ENCODE measurements around the gene ACTRT2. TPM values are rescaled to one million over a fixed set of nuclear protein-coding genes. Genes with fewer than 3 reads are reported as not detected.

ACTRT2 gene
- polyA plus RNA-seq, 1 of the 3 experiments (the other 2 are of a cell fraction), result not detected

DNA sequence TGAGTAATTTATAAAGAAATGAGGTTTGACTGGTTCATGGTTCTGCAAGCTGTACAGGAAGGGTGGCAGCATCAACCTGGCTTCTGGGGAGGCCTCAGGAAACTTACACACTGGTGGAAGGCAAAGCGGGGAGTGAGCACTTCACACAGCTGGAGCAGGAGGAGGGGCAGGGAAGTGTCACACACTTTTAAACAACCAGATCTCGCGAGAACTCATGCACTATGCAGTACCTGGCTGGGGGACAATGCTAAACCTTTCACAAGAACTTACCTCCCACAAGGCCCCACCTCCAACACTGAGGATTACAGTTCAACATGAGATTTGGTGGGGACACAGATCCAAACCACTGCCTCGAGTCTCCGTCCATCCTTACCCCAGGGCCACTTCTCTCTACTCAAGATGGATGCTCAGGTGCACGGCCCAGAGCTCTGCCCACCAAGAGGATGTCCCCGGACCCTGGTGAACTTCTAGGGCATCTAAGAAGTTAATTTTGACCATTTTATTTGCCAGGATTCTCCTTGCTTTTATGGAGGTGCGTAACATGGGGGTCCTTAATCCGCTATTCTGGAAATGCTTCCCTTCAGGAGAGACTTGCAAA lies 22.7 kb upstream of the ACTRT2 start:
- Histone ChIP-seq H3K9ac (no peak overlapping the region), H2AFZ (ENCODE audit: low read depth) (no peak overlapping the region), H3K9me3 (no peaks in the 10 kb centered on the region), H3F3A (replicated peaks; ENCODE audit: insufficient read depth) (no peaks in the 10 kb centered on the region), H3K4me1 (ENCODE audit: control insufficient read depth in 1 of 2, insufficient read depth in 2 of 2, low read depth in 1 of 2, low read length in 1 of 2) (no peaks in the 10 kb centered on the region), H3K36me3 (replicated peaks in 1 of 2; ENCODE audit: control insufficient read depth in 1 of 2, insufficient read depth in 2 of 2, low read length in 1 of 2) (no peaks in the 10 kb centered on the region), H3K27me3 (ENCODE audit: insufficient read depth) (no peaks in the 10 kb centered on the region), H3K4me3 (ENCODE audit: low read depth in 2 of 2, low read length in 1 of 2) (no peak overlapping the region), H3K9me2 (no peaks in the 10 kb centered on the region), H3K4me2 (no peak overlapping the region), H3K79me2 (ENCODE audit: insufficient read depth) (no peaks in the 10 kb centered on the region), H3K27ac (ENCODE audit: low read depth in 2 of 2, low read length in 1 of 2) (no peak overlapping the region), H4K20me1 (ENCODE audit: insufficient read depth) (no peaks in the 10 kb centered on the region)
- 0% methylated on average over 9 of the region's 9 CpGs for WGBS (ENCODE audit: low lambda C conversion rate)
- TF ChIP-seq SMC3 (IDR thresholded peaks at IDR 0.05; ENCODE audit: low read depth, low read length) (no peak), FOSL2 (IDR thresholded peaks at IDR 0.05; ENCODE audit: borderline replicate concordance, low read depth) (no peak), NRF1 (IDR thresholded peaks at IDR 0.05; ENCODE audit: low read depth, low read length) (no peak), FOXJ3 (CRISPR knock-in tag; IDR thresholded peaks at IDR 0.05) (no peak), POLR2AphosphoS5 (IDR thresholded peaks at IDR 0.05; ENCODE audit: low read depth, low read length) (no peak), MEF2A (IDR thresholded peaks at IDR 0.05; ENCODE audit: borderline replicate concordance, low read depth) (no peak), RXRA (IDR thresholded peaks at IDR 0.05; ENCODE audit: borderline replicate concordance, low read depth) (no peak), EP300 (IDR thresholded peaks at IDR 0.05; ENCODE audit: borderline replicate concordance in 1 of 2, low read depth in 1 of 2, low read length in 1 of 2) (no peak), TCF12 (IDR thresholded peaks at IDR 0.05) (no peak), CHD2 (IDR thresholded peaks at IDR 0.05; ENCODE audit: low read length, partially characterized antibody) (no peak), MXI1 (IDR thresholded peaks at IDR 0.05; ENCODE audit: low read depth, low read length) (no peak), RFX5 (IDR thresholded peaks at IDR 0.05; ENCODE audit: low read length) (no peak), NFIC (IDR thresholded peaks at IDR 0.05; ENCODE audit: borderline replicate concordance) (no peak), GATA2 (CRISPR knock-in tag; IDR thresholded peaks at IDR 0.05) (no peak)
- TF ChIP-seq, protein P1, sequence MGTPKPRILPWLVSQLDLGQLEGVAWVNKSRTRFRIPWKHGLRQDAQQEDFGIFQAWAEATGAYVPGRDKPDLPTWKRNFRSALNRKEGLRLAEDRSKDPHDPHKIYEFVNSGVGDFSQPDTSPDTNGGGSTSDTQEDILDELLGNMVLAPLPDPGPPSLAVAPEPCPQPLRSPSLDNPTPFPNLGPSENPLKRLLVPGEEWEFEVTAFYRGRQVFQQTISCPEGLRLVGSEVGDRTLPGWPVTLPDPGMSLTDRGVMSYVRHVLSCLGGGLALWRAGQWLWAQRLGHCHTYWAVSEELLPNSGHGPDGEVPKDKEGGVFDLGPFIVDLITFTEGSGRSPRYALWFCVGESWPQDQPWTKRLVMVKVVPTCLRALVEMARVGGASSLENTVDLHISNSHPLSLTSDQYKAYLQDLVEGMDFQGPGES (IDR thresholded peaks at IDR 0.05; ENCODE audit: low read depth, low read length), result no peak
- TF ChIP-seq, protein P2, sequence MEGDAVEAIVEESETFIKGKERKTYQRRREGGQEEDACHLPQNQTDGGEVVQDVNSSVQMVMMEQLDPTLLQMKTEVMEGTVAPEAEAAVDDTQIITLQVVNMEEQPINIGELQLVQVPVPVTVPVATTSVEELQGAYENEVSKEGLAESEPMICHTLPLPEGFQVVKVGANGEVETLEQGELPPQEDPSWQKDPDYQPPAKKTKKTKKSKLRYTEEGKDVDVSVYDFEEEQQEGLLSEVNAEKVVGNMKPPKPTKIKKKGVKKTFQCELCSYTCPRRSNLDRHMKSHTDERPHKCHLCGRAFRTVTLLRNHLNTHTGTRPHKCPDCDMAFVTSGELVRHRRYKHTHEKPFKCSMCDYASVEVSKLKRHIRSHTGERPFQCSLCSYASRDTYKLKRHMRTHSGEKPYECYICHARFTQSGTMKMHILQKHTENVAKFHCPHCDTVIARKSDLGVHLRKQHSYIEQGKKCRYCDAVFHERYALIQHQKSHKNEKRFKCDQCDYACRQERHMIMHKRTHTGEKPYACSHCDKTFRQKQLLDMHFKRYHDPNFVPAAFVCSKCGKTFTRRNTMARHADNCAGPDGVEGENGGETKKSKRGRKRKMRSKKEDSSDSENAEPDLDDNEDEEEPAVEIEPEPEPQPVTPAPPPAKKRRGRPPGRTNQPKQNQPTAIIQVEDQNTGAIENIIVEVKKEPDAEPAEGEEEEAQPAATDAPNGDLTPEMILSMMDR (IDR thresholded peaks at IDR 0.05), result no peak
- TF ChIP-seq, protein P3, sequence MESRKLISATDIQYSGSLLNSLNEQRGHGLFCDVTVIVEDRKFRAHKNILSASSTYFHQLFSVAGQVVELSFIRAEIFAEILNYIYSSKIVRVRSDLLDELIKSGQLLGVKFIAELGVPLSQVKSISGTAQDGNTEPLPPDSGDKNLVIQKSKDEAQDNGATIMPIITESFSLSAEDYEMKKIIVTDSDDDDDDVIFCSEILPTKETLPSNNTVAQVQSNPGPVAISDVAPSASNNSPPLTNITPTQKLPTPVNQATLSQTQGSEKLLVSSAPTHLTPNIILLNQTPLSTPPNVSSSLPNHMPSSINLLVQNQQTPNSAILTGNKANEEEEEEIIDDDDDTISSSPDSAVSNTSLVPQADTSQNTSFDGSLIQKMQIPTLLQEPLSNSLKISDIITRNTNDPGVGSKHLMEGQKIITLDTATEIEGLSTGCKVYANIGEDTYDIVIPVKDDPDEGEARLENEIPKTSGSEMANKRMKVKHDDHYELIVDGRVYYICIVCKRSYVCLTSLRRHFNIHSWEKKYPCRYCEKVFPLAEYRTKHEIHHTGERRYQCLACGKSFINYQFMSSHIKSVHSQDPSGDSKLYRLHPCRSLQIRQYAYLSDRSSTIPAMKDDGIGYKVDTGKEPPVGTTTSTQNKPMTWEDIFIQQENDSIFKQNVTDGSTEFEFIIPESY (IDR thresholded peaks at IDR 0.05; ENCODE audit: borderline replicate concordance, low read depth), result no peak
- TF ChIP-seq, protein P4, sequence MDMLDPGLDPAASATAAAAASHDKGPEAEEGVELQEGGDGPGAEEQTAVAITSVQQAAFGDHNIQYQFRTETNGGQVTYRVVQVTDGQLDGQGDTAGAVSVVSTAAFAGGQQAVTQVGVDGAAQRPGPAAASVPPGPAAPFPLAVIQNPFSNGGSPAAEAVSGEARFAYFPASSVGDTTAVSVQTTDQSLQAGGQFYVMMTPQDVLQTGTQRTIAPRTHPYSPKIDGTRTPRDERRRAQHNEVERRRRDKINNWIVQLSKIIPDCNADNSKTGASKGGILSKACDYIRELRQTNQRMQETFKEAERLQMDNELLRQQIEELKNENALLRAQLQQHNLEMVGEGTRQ (IDR thresholded peaks at IDR 0.05; ENCODE audit: borderline replicate concordance, low read depth, low read length), result no peak
- TF ChIP-seq, protein P5, sequence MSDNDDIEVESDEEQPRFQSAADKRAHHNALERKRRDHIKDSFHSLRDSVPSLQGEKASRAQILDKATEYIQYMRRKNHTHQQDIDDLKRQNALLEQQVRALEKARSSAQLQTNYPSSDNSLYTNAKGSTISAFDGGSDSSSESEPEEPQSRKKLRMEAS (IDR thresholded peaks at IDR 0.05; ENCODE audit: low read depth), result no peak
- ChIA-PET CTCF (no interaction called here), POLR2A (no interaction called here)
- no peak for DNase-seq

Data from SK-N-SH (cell line).